CD4-positive, alpha-beta T cell treated with Interleukin-21 for 1 hour (primary cell): ENCODE measurements around the gene RAPGEF2.
"Not testable (repeated sequence)": the region's sequence is repeated elsewhere in the genome, so short reads cannot be mapped to it uniquely, and the experiment has no call there.

ENCODE experiments used
- DNase-seq: peaks from one replicate; pipeline ENCODE4 v3.0.0-alpha.2; 2020

Gene RAPGEF2

GRCh38 chr4:159137176-159137575 is 34.3 kb downstream of the RAPGEF2 start:
- no peak for DNase-seq

GRCh38 chr4:159138436-159138835 is 35.6 kb downstream of the RAPGEF2 start:
- DNase-seq, result no peak

GRCh38 chr4:159141193-159141592 is 38.3 kb downstream of the RAPGEF2 start:
- DNase-seq, result no peak

GRCh38 chr4:159142241-159142640 is 39.4 kb downstream of the RAPGEF2 start:
- DNase-seq, result no peak

GRCh38 chr4:159142681-159143384 is 40.0 kb downstream of the RAPGEF2 start:
- no peak for DNase-seq

- DNase-seq, result no peak
Observed at GRCh38 chr4:159143687-159144086, 40.8 kb downstream of the RAPGEF2 start.

GRCh38 chr4:159144112-159144694 is 41.3 kb downstream of the RAPGEF2 start:
- DNase-seq, result no peak

GRCh38 chr4:159145318-159145991 is 42.6 kb downstream of the RAPGEF2 start:
- no peak for DNase-seq

- DNase-seq, result no peak
Observed at GRCh38 chr4:159145992-159146330, 43.1 kb downstream of the RAPGEF2 start.

GRCh38 chr4:159146488-159146887 is 43.6 kb downstream of the RAPGEF2 start:
- no peak for DNase-seq

GRCh38 chr4:159148441-159148840 is 45.6 kb downstream of the RAPGEF2 start:
- no peak for DNase-seq

GRCh38 chr4:159149666-159150065 is 46.8 kb downstream of the RAPGEF2 start:
- no peak for DNase-seq

- no peak for DNase-seq
Observed at GRCh38 chr4:159150396-159150795, 47.5 kb downstream of the RAPGEF2 start.

GRCh38 chr4:159150821-159151390 is 48.0 kb downstream of the RAPGEF2 start:
- no peak for DNase-seq

- DNase-seq, result no peak
Observed at GRCh38 chr4:159151689-159152088, 48.8 kb downstream of the RAPGEF2 start.

GRCh38 chr4:159152181-159152580 is 49.3 kb downstream of the RAPGEF2 start:
- DNase-seq, result no peak

GRCh38 chr4:159153669-159154068 is 50.8 kb downstream of the RAPGEF2 start:
- DNase-seq, result no peak

GRCh38 chr4:159155119-159155518 is 52.2 kb downstream of the RAPGEF2 start:
- DNase-seq, result no peak

- no peak for DNase-seq
Observed at GRCh38 chr4:159158083-159158617, 55.3 kb downstream of the RAPGEF2 start.

GRCh38 chr4:159158985-159159384 is 56.1 kb downstream of the RAPGEF2 start:
- DNase-seq, result no peak

- DNase-seq, result no peak
Observed at GRCh38 chr4:159159611-159160010, 56.7 kb downstream of the RAPGEF2 start.

- no peak for DNase-seq
Observed at GRCh38 chr4:159160242-159160641, 57.4 kb downstream of the RAPGEF2 start.

- not testable (repeated sequence) for DNase-seq
Observed at GRCh38 chr4:159161436-159161835, 58.6 kb downstream of the RAPGEF2 start.

- no peak for DNase-seq
Observed at GRCh38 chr4:159162576-159162975, 59.7 kb downstream of the RAPGEF2 start.
